GM12874 (cell line): ENCODE results near the gene RNASE4.

Experiments used
- TF ChIP-seq, protein P1 (sequence below): IDR thresholded peaks from 2 replicates; pipeline ENCODE4 v1.5.1; 2011; ENCODE audit warnings: low read depth, mild to moderate bottlenecking, control low read depth, low read length, moderate library complexity; ENCODE audit not compliant: insufficient read depth

The RNASE4 gene

DNA sequence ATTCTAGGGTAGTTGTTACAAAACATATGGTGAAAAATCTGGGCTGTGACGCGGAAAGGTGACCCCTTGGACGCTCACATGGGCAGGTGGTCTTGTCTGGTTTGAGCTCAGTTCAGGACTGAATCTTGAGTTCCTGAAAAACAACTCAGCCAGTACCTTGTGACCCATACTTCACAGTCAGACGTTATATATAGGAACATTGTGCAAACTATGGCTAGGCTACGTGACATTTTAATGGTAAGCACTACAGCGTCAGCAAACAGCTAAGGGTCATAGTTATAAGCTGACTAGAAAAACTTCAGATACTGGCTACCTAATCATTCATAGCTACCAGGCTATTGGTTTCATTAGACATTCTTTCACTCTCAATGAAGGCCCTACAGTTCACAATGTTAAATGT is 46.5 kb downstream of the RNASE4 start:
- TF ChIP-seq, protein P1, sequence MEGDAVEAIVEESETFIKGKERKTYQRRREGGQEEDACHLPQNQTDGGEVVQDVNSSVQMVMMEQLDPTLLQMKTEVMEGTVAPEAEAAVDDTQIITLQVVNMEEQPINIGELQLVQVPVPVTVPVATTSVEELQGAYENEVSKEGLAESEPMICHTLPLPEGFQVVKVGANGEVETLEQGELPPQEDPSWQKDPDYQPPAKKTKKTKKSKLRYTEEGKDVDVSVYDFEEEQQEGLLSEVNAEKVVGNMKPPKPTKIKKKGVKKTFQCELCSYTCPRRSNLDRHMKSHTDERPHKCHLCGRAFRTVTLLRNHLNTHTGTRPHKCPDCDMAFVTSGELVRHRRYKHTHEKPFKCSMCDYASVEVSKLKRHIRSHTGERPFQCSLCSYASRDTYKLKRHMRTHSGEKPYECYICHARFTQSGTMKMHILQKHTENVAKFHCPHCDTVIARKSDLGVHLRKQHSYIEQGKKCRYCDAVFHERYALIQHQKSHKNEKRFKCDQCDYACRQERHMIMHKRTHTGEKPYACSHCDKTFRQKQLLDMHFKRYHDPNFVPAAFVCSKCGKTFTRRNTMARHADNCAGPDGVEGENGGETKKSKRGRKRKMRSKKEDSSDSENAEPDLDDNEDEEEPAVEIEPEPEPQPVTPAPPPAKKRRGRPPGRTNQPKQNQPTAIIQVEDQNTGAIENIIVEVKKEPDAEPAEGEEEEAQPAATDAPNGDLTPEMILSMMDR: no peak

- TF ChIP-seq, protein P1: no peak
Observed at GRCh38 chr14:20732477-20732876, 48.1 kb downstream of the RNASE4 start.

GRCh38 chr14:20732979-20733635 is 48.7 kb downstream of the RNASE4 start:
- TF ChIP-seq, protein P1: no peak

DNA sequence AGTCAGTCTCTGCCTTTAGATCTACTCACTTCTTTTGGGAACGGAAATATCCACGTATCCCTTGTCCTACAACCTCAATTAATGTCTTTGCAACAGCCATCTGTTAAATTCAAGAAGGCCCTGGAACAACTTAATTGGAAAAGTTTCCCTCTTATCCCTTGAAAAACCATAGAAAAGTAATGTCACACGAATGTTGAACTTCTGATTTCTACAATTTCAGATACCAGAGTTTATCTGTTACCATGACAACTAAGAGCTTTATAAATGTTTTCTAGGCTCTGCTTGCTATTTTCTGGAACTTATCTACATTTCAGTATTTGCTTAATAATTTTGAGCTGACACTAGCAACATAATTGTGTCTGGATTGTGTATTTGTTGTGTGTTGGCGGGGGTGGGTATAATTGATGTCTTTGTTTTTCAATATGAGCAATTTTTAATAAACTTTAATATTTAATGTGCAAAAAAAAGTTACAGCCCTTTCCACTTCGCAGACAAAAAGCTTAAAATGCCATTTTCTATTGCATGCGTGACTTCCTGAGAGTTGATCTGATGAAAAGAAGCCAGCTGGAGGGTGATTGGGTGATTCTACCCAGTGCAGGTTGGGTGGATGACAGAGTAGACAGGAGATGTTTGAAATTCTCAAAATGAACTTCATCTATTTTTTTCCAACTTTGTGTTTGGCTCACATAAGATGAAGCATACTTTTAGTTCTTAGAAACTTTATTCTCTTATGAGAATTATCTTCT is 49.5 kb downstream of the RNASE4 start:
- TF ChIP-seq, protein P1: no peak

DNA sequence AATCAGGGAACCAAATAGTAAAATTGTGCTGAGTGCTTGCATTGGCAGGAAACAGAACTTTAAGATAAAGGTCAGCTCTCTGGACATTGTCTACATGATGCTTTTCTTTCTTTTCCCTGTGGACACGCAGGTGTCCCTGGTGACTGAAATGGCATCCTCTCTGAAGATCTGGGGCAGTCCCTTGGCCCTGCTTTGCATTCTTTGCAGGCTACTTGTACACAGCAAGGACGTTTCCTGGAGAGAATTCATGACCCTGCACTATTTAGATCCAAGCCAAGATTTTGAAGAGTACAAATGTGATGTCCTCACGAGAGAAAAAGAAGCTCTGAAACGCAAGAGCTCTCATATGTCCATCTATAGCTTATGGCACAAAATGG is 50.1 kb downstream of the RNASE4 start:
- TF ChIP-seq, protein P1: no peak

DNA sequence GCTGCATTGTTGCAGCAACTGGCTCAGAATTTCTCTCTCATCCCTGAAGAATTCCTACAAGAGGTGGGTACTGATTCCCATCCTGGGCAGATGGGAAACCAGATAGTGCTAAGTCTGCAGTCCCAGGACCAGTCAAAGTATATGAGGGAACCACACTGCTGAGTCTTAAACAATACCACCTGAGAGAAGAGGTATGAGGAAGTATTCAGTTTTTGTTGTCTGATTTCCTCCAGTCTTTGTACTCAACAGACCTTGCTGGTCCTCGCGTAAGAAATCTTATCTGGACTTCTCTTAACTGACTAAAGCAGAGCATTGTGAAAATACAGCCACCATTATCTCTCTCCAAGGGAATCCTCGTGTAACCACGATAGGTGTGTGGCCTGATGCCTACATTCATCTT is 57.8 kb downstream of the RNASE4 start:
- TF ChIP-seq, protein P1: no peak

GRCh38 chr14:20743556-20743955 is 59.2 kb downstream of the RNASE4 start:
- TF ChIP-seq, protein P1: no peak
